Neural progenitor cell (in vitro differentiated cells): ENCODE measurements around the gene CRIP1.

Experiments
- EZH2 ChIP-seq: fragments of 200-600 bp; sonication (generic); IDR thresholded peaks from 2 replicates; pipeline ENCODE4 v1.6.1; 2017; ENCODE audit warnings: antibody characterized with exemption, mild to moderate bottlenecking, moderate library complexity
- EZH2phosphoT487 ChIP-seq: fragments of 200-600 bp; sonication (generic); IDR thresholded peaks from 2 replicates; pipeline ENCODE4 v1.6.1; 2017; ENCODE audit warnings: antibody characterized with exemption
- TF ChIP-seq, protein P1 (sequence below): fragments of 200-600 bp; sonication (generic); IDR thresholded peaks from 2 replicates; pipeline ENCODE4 v1.5.1; 2017; ENCODE audit warnings: antibody characterized with exemption, mild to moderate bottlenecking

DNA sequence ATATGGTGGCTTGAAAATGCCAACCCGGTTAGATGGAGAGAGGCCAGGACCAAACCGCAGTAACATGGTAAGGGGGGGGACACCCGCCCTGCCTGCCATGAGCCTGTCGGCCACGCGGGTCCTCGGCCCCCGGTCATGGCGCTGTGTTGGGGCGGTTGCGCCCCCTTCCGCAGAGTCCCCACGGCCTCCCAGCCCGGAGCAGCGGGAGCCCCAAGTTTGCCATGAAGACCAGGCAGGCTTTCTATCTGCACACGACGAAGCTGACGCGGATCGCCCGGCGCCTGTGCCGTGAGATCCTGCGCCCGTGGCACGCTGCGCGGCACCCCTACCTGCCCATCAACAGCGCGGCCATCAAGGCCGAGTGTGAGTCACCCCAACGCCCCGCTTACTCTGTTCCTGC, 22.2 kb upstream of the CRIP1 start:
- TF ChIP-seq, protein P1, sequence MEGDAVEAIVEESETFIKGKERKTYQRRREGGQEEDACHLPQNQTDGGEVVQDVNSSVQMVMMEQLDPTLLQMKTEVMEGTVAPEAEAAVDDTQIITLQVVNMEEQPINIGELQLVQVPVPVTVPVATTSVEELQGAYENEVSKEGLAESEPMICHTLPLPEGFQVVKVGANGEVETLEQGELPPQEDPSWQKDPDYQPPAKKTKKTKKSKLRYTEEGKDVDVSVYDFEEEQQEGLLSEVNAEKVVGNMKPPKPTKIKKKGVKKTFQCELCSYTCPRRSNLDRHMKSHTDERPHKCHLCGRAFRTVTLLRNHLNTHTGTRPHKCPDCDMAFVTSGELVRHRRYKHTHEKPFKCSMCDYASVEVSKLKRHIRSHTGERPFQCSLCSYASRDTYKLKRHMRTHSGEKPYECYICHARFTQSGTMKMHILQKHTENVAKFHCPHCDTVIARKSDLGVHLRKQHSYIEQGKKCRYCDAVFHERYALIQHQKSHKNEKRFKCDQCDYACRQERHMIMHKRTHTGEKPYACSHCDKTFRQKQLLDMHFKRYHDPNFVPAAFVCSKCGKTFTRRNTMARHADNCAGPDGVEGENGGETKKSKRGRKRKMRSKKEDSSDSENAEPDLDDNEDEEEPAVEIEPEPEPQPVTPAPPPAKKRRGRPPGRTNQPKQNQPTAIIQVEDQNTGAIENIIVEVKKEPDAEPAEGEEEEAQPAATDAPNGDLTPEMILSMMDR, result no peak
- TF ChIP-seq EZH2phosphoT487 (no peak), EZH2 (no peak)
